Chondrocyte (in vitro differentiated cells): Measurements from ENCODE around the gene F10. TPM values are rescaled to one million over a fixed set of nuclear protein-coding genes. Genes with fewer than 3 reads are reported as not detected.

ENCODE experiments used
- DNase-seq: peaks from one replicate; pipeline ENCODE4 v3.0.0; 2021; ENCODE audit warnings: mixed read lengths, low spot score
- H3K27ac Mint-ChIP-seq: one replicate; pipeline ENCODE4 v1.8.0; 2021; ENCODE audit warnings: mild to moderate bottlenecking, moderate library complexity, mixed read lengths; ENCODE audit not compliant: unreplicated experiment
- H3K27me3 Mint-ChIP-seq: 2 replicates; pipeline ENCODE4 v1.8.0; 2021; ENCODE audit warnings: low read depth, mixed read lengths
- H3K36me3 Mint-ChIP-seq: 2 replicates; pipeline ENCODE4 v1.8.0; 2021; ENCODE audit warnings: low read depth, mixed read lengths
- H3K4me1 Mint-ChIP-seq: 2 replicates; pipeline ENCODE4 v1.8.0; 2021; ENCODE audit warnings: low read depth, mild to moderate bottlenecking, mixed read lengths
- H3K4me3 Mint-ChIP-seq: one replicate; pipeline ENCODE4 v1.8.0; 2021; ENCODE audit warnings: mild to moderate bottlenecking, moderate library complexity, mixed read lengths; ENCODE audit not compliant: unreplicated experiment
- H3K9me3 Mint-ChIP-seq: 2 replicates; pipeline ENCODE4 v1.8.0; 2021; ENCODE audit warnings: low read depth, mixed read lengths
- CTCF ChIP-seq: fragments of 200-600 bp; sonication (generic); IDR thresholded peaks from 2 replicates; pipeline ENCODE4 v1.5.0; 2021; ENCODE audit warnings: antibody characterized with exemption, mild to moderate bottlenecking, moderate library complexity
- total RNA-seq: library from RNA; stranded (reverse); gene quantifications from 3 replicates; pipeline ENCODE4 v1.2.1, GENCODE V29; 2021

F10 gene
- total RNA-seq, 1 donor from 2014 or later, result 1.9 TPM

- no peak for DNase-seq
- Mint-ChIP-seq H3K4me3 (no peak overlapping the region), H3K9me3 (no peaks in the 10 kb centered on the region), H3K4me1 (peaks cover 11% of the 10 kb centered on the region), H3K27ac (no peak overlapping the region), H3K36me3 (no peaks in the 10 kb centered on the region), H3K27me3 (peaks cover 5% of the 10 kb centered on the region)
- TF ChIP-seq CTCF, result no peak
These were observed 4.7 kb upstream of the F10 start for GRCh38 chr13:113117911-113118260.

GRCh38 chr13:113118261-113119021, 4.2 kb upstream of the F10 start:
- no peak for TF ChIP-seq CTCF
- no peak overlapping the region for H3K4me3 Mint-ChIP-seq
- peak; percentile 87 for DNase-seq
- no peaks in the 10 kb centered on the region for H3K9me3 Mint-ChIP-seq
- no peaks in the 10 kb centered on the region for H3K36me3 Mint-ChIP-seq
- no peak overlapping the region for H3K27ac Mint-ChIP-seq
- H3K4me1 Mint-ChIP-seq, result peaks cover 14% of the 10 kb centered on the region
- H3K27me3 Mint-ChIP-seq, result peaks cover 5% of the 10 kb centered on the region

- Mint-ChIP-seq H3K27ac (no peak overlapping the region), H3K4me1 (peaks cover 14% of the 10 kb centered on the region), H3K36me3 (no peaks in the 10 kb centered on the region)
These were observed 3.3 kb upstream of the F10 start for GRCh38 chr13:113119166-113119821.

GRCh38 chr13:113119822-113120189, 2.8 kb upstream of the F10 start:
- H3K4me1 Mint-ChIP-seq, result peaks cover 14% of the 10 kb centered on the region
- no peak overlapping the region for H3K4me3 Mint-ChIP-seq
- TF ChIP-seq CTCF, result no peak
- no peak for DNase-seq
- H3K27me3 Mint-ChIP-seq, result peaks cover 5% of the 10 kb centered on the region
- H3K27ac Mint-ChIP-seq, result no peak overlapping the region
- H3K9me3 Mint-ChIP-seq, result no peaks in the 10 kb centered on the region
- no peaks in the 10 kb centered on the region for H3K36me3 Mint-ChIP-seq

More at GRCh38 chr13:113119166-113119821, 3.3 kb upstream of the F10 start:
- Mint-ChIP-seq H3K27me3 (peaks cover 5% of the 10 kb centered on the region), H3K9me3 (no peaks in the 10 kb centered on the region), H3K4me3 (no peak overlapping the region)
- TF ChIP-seq CTCF, result no peak
- no peak for DNase-seq

- no peaks in the 10 kb centered on the region for H3K36me3 Mint-ChIP-seq
- no peak overlapping the region for H3K27ac Mint-ChIP-seq
- DNase-seq, result peak; percentile 82
- H3K27me3 Mint-ChIP-seq, result peaks cover 5% of the 10 kb centered on the region
- no peak for TF ChIP-seq CTCF
- no peaks in the 10 kb centered on the region for H3K9me3 Mint-ChIP-seq
- no peak overlapping the region for H3K4me3 Mint-ChIP-seq
- peaks cover 14% of the 10 kb centered on the region for H3K4me1 Mint-ChIP-seq
These were observed 2.1 kb upstream of the F10 start for GRCh38 chr13:113120300-113121182.
